ENCODE data around the gene OTUD5.
A peak's percentile ranks its signal among the peaks of the same experiment; 100 is the strongest.
"Not testable (repeated sequence)": the region's sequence is repeated elsewhere in the genome, so short reads cannot be mapped to it uniquely, and the experiment has no call there.

OTUD5 gene, protein sequence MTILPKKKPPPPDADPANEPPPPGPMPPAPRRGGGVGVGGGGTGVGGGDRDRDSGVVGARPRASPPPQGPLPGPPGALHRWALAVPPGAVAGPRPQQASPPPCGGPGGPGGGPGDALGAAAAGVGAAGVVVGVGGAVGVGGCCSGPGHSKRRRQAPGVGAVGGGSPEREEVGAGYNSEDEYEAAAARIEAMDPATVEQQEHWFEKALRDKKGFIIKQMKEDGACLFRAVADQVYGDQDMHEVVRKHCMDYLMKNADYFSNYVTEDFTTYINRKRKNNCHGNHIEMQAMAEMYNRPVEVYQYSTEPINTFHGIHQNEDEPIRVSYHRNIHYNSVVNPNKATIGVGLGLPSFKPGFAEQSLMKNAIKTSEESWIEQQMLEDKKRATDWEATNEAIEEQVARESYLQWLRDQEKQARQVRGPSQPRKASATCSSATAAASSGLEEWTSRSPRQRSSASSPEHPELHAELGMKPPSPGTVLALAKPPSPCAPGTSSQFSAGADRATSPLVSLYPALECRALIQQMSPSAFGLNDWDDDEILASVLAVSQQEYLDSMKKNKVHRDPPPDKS

DNA sequence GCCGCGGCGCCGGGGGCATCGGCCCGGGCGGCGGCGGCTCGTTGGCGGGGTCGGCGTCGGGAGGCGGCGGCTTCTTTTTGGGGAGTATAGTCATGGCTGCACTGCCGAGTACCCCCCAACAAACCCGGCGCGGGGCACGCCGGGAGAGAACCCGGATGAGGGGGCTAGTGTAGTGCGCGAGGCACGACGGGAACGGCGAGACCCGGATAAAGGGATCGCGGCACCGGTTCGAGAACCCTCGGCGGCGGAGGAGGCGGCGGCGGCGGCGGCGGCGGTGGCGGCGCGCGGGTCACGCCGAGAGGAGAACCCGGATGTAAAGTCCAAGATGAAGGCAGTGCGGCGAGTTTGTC, at the start of gene OTUD5:
TSS of gene OTUD5 (minus strand) at position 131 of the 350 bp plus-strand sequence. CDS start at position 94, 37 bp downstream.
- DNase-seq: peak; percentile 50

DNA sequence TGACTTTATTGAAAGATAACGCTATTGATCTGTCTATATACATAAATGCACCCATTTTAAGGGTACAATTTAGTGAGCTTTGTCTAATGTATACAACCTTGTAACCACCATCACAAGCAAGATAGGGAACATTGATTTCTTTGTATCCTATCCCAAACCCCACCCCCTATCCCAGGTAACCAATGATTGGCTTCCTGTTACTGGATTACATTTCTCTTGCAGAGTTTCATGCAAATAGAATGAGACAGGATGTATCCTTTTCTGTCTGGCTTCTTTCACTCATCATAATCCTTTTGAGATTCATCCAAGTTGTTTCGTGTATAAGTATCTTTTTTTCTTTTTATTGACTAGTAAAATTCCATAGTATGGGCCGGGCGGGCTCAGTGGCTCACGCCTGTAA, 46.3 kb upstream of the OTUD5 start:
- DNase-seq: no peak

DNA sequence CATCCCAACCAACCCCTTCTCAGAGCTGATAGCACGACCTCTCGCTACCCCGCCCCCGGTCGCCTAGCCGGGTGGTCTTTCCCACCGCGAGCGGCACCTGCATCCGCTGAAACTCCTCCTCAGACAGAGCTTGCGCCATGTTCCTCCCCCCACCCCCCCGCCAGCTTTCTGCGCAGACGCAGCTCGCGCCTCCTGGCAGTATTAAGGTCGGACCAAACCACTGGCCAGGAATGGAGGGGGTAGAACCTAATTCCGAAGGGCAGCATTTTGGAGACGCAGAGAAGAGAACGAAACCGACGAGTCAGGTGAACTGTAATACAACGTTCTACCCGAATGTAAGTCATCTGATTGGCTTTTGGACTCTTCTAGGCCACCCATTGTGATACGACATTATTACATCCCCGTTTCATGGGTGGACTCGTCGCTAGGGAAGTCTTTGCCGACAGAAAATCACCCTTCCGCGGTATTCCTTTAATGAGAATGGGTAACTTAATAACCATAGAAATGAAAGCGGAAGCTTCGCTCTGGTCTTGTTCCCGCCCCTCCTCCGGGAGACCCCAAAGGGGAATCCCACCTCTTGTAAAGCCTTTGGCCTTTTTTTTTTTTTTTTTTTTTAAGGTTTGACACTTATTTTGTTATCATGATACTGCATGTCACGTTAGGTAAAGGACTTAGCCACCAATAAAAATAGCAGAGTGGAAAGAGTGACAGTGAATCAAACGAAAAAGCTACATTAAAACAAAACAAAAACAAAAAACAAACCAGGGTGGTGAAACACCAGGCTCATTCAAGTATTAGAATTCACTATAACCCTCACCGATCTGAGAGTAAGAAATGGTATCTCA, 44.9 kb upstream of the OTUD5 start, which contains the start of gene GRIPAP1:
TSS of gene GRIPAP1 (minus strand) at position 174 of the 845 bp plus-strand sequence. CDS start at position 139, 35 bp downstream.
- DNase-seq: peak; percentile 80

DNA sequence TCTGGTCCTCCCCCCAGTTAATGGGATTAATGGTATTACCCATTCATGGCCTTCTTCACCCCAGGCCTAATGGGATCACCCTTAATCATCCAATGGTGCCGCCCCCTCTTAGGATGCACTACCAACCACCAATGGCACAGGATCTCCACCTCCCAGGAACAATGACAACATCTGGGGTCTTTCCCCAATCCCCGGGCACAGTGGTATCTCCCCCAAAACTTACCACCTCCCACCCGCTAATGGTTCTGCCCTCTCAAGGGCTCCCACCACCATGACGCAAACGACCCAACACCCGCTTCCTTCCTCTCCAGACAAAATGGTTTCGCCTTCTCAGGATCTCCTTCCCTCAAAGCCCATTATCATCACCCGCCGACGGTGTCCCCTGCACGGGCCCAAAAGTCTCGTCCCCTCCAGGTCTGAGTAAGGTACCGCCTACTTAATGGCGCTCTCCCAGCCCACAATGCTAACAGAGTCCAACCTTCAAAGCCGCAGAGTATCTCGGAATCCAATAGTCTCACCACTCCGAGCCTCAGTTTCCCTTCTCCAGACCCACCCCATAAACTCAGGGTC, 44.2 kb upstream of the OTUD5 start:
- DNase-seq: peak; percentile 28

DNA sequence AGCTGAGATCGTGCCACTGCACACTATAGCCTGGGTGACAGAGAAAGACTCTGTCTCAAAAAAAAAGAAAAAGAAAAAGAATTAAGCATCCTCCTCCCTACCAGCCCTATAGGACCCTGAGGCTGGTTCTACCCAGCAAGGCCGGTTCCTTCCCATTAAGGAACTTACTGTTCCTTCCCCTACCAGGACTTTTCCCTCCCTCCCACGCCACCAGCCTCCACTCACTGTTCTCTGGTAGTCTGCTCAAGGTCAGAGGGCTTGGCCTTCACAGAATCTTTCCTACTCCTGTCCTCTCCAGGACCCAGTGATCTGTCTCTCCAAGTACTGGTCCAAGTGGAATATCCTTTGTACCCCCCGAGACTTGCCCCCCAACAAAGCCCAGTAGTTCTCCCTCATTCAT, 43.2 kb upstream of the OTUD5 start:
- no peak for DNase-seq

DNA sequence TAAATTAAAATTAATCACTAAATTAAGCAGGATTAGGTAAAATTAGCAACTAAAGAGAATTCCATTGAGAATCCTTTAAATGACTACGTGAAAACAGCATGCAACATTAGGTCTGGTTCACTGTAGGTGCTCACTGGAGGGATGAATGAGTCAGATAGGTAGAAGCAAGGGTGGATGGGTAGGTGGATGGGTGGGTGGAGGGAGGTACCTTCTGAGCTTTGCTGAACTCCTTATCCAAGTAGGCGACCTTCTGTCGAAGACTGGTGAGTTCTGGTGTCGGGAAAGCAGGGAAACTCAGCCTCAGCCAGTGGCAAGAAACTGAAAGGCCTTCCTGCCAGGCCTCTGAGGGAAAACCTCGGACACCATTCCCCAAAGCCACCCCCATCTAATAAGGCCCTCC, 41.6 kb upstream of the OTUD5 start:
- no peak for DNase-seq

DNA sequence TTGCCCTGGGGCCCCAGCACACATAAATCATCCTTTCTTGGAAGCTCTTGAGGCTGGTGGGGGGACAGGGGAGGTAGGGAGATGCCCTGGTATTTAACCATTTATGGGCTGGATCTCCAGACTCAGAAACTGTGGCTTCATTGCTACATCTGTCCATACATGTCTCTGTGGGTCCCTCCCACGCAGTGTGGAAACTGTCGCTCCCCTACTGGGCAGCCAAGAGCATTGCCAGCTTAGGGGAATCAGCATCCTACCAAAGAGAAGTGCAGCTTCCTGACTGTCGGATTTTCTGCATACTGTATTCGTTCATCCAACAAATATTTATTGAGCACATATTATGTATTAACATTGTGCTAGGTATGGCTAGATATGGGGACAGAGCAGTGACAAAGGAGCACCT, 41.0 kb upstream of the OTUD5 start:
- DNase-seq: no peak

DNA sequence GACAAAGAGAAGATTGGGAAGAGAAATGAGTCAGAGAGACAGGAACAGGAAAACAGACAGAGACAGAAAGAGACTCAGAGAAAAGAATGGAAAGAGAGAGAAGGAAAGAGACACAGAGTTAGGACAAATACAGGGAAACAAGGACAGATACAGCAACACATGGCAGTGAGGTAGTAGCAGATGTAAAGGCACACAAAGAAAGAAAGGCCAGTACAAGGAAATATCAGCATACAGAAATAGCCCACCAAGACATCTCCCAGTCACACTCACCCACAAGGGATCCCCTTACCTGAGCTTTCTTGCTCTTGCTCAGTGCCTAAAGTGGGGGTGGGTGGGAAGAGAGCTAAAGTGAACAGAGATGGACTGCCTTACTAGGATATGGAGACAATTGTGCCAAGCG, 40.5 kb upstream of the OTUD5 start:
- DNase-seq: no peak

DNA sequence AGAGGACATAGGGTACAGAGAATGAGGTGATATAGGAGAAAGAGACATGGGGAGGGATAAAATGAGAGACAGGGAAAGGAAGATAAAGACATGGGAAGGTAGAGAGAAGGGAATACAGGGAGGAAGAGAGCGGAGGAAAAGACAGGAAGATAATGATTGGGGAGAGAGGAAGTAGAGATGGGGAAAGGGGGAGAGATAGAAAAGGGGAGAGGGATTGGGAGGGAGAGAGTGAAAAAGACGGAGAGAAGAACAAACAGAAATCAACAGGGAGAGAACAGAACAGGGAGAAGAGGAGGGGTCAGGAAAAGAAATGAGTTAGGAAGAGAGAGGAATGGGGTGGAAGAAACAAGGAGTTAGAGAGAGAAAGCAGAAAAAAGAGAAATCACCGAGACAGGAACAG, 40.0 kb upstream of the OTUD5 start:
- no peak for DNase-seq

DNA sequence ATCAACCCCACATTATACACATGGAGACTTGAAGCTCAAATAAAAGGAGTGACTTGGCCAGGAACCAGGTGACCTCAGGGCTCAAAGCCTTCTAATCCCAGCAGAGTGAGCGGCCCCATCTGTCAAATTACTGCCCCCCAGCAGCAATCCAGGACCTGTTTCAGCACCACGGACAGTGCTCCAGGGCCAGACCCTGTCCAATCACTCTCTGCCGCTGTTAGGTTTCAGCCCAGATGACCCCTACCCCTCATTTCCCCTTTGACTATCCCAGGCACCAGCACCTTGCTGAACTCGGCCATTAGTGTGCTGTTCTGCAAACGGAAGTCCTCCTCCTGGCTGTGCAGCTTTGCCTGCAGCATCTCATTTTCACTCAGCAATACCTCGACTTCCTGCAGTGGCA, 39.6 kb upstream of the OTUD5 start:
- DNase-seq: no peak

DNA sequence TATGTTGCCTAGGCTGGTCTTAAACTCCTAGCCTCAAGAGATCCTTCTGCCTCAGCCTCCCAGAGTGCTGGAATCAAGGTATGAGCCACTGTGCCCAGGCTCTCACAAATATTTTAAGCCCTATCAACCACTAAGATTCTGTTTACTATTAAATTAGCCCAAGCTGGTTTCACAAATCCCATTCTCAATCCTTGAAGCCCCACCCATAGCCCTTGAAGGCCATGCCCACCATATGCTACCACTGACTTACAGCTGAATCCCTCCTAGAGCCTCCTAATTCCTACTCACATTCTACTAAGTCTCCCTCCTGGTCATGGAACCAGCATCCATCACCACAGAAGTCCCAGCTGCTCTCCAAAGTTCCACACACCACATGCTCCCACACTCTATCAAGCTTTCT, 34.9 kb upstream of the OTUD5 start:
- no peak for DNase-seq

DNA sequence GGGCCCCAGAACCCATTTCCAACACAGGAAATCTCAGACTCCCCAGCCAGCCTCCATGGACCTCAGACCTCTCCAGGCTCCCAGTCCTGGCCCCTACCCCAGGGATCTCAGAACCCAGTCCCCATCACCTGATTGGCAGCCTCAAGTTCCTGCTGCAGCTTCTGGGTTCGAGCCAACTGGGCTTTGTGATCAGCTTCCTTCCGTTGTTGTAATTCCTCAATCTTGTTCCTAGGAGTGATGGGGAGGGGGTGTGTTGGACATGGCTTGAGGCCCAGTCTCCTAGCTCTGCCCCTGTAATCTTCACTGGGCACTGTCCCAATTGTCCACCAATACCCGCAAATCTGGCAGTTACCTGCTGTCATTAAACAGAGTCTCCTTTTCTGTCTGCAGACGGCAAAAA, 32.1 kb upstream of the OTUD5 start:
- DNase-seq: no peak

DNA sequence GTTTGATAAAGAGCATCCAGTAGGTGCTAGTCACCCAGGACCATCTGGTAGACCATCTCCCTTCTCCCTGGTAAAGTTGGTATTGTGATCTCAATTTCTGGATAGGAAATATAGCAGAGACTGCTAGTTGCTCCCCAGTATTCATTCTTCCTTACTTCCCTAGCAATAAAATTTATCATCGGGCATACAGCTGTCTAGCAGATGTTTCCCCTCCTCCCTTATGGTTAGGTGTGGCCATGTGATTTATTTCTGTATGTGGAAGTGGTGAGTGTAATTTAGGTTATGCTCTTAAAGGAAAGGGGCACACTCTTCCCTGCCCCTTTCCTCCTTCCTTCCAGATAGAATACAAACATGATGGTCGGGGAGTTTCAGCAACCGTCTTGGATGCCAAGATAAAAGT, 26.5 kb upstream of the OTUD5 start:
- DNase-seq: no peak

DNA sequence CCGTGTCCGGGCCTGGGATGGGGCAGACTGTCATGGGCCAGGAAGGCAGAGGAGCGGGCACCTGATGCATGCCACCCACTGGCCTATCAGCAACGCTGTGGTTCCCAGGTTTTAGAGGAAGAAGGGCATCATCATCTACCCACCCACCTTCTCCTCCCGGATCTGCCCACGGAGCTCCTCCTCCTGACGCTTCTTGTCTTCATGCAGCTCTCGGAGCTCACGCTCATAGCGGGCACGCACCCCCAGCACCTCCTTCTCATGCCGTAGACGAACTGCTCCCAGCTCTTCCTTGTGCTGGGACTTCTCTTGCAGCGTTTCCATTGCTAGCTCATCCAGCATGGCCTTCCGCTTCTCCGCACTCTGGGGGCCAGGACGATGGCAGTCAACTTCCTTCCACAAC, 25.7 kb upstream of the OTUD5 start:
- no peak for DNase-seq

DNA sequence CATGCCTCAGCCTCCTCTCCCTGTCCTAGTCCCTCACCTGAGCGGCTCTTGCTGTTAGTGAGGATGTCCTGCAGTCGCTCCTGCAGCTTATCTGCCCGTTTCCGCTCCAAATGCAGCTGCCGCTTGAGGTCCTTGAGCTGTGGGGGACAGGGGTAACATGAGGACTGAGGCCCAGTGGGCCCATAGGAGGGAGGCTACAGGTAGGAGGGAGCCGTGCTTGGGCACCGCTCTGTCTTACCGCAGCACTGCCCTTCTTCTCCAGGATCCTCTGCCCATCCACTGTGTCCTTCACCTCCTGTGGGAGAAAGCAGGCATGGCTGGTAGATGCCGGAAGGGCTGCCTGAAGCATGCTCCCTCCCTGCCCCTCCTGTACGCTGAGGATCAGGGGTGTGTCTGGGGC, 23.8 kb upstream of the OTUD5 start:
- no peak for DNase-seq

DNA sequence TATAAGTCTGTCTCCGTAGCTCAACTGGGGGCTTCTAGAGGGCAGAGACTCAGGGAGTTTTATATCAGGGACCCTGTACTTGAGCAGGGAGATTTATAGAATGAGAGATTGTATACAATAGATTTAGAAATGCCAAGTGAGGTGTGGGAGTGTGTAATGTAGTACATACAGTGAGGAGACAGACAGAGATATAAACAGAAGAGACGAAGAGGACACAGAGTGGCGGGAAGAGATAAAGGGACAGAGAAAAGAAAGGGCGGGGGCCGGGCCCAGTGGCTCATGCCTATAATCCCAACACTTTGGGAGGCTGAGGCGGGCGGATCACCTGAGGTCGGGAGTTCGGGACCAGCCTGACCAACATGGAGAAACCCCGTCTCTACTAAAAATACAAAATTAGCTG, 22.9 kb upstream of the OTUD5 start:
- DNase-seq: not testable (repeated sequence)

DNA sequence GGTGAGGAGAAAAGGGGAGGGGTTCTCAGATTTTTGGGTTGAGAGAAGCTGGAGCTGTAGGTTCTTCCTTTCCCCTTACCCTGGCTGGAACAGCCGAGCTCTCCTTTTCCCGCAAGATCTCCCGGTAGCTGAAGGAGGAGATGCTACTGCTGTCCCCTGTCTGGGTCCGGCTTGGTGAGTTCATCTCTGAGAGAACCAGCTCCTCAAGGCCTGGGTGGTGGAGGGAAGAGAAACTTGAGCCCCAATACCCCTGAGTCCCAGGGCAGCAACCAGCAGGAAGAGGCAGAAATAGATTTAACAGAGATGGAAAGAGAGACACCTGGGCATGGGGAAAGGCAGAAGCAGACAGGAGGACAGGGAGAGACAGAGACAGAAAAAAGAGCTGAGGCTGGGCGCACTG, 20.8 kb upstream of the OTUD5 start:
- DNase-seq: no peak

DNA sequence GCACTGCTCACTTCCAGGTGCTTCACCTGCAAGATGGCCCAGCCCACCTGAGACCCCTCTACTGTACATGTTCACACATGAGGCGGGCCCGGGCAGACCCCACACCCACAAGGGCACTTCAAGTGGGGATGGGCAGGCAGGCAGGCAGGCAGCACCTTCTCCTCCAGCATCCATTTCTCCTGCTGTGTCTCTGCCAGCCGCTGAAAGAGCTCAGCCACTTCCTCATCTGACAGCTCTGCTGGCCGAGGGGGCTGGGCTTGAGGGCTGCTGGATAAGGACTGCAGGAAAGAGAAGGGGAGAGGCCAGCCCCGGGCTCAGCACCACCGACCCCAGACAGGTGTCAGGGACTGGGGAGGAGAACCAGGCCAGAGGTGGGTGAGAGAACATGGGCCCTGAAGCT, 18.7 kb upstream of the OTUD5 start:
- no peak for DNase-seq

DNA sequence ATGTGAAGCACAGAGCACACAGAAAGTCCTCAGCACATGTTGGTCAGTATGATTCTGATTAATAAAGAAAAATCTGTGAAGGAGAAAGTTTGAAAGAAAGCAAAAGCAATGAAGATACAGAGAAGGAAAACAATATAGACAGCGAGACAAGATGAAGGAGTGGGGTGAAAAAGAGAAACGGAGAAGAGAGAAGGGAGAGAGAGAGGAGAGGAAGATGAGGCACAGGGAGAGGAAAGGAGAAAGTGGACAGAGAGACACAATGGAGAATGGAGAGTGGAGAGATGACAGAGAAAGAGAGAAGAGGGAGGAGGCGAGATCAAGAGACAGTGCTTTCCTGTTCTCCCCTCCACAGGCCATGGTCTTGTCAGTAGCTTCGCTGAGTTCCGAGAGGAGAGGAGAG, 18.1 kb upstream of the OTUD5 start:
- no peak for DNase-seq

DNA sequence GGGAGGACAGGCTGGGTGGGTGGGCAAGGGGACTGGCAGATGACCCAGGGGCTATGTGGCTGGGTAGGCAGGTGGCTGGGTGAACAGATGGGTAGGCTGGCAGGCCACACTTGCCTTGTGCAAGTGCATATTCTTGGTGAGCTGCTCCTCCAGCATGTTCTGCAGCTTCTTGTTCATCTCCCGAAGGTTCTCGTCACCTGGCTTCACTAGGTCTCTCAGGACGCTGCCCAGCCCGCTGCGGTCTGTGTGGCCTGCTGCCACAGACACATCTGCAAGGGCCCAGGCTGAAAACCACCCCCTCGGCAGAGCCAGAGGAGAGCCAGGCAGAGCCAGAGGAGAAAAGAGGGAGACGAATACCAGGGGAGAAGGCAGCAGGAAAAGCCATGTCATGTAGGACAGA, 17.6 kb upstream of the OTUD5 start:
- no peak for DNase-seq

DNA sequence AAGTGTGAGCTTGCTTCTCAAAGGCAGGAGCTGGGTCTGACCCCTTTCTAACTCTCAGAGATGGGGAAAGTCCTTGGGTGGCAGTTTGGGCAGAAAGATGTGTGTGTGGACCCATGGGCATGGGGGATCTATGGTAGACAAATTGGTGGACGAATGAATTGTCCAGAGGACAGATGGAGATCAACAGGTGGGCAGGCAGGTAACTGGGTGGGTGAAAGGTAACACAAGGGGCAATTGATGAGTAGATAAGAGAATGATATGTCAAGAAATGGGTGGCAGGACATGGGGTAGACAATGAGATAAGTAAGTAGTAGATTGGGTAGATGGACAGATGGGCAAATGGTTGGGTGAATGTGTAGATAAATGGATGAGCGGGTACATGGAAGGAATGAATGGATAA, 17.2 kb upstream of the OTUD5 start:
- DNase-seq: no peak

DNA sequence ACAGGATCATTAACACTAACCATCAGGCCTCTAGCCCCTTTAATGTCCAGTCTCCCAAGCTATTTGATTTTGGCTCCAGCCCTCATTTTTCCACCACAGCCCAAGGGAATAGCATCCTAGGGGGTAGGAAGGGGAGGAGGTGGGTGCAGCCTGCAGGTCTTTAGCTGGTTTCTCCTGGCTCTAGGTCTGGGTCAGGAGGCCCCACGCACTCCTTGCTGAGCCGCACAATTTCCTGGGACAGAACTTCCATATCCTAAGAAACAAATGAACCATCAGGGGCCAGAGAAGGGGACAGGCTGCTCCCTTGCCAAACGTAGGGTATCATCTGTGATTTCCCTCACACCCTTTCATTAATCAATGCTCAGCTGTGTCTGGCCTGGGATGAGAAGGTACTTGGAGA, 16.6 kb upstream of the OTUD5 start:
- no peak for DNase-seq

All from fibroblast of upper back skin (primary cell).